Rectal smooth muscle tissue (tissue), 1 donor: ENCODE data around the gene EEFSEC.

Source experiments
- H3K27ac ChIP-seq: one replicate; pipeline ENCODE4 v1.7.0; 2013; ENCODE audit warnings: low read depth, low read length, inconsistent platforms
- H3K27me3 ChIP-seq: one replicate; pipeline ENCODE4 v1.7.0; 2013; ENCODE audit warnings: low read length; ENCODE audit not compliant: control insufficient read depth, insufficient read depth
- H3K36me3 ChIP-seq: one replicate; pipeline ENCODE4 v1.7.0; 2013; ENCODE audit warnings: low read length; ENCODE audit not compliant: control insufficient read depth, insufficient read depth
- H3K4me1 ChIP-seq: one replicate; pipeline ENCODE4 v1.7.0; 2013; ENCODE audit warnings: low read length; ENCODE audit not compliant: control insufficient read depth, insufficient read depth
- H3K4me3 ChIP-seq: one replicate; pipeline ENCODE4 v1.7.0; 2013; ENCODE audit warnings: low read length
- H3K9ac ChIP-seq: one replicate; pipeline ENCODE4 v1.7.0; 2013; ENCODE audit warnings: low read length

The EEFSEC gene

DNA sequence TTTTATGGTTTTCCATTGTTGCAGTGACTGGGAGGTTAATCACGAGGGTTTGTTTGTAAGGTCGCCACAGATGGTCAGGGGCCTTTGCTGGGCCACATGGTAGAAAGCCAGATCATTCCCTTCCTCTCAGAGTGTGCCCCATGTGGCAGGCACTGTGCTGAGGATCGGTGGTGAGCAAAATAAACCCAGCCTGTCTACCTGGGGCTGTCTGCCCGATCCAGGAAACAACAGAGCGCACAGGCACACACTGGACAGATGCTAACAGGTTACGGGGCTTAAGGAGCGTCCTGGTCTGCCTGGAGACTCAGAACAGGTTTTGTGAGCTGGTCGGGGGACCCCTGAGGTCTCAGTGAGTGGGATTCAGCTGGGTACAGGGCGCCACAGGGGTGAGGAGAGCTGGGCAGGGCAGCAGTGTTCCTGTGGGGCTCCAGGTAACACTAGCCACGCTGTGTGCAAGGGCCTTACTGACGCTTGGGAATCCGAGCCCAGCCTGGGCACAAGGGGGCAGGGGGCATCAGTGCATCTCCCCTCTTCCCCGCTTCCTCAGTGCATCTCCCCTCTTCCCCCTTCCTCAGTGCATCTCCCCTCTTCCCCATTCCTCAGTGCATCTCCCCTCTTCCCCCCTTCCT lies 177.0 kb downstream of the EEFSEC start:
- H3K9ac ChIP-seq, result no peak overlapping the region
- H3K36me3 ChIP-seq, result no peaks in the 10 kb centered on the region
- no peaks in the 10 kb centered on the region for H3K27me3 ChIP-seq
- H3K27ac ChIP-seq, result no peak overlapping the region
- peaks cover 3% of the 10 kb centered on the region for H3K4me1 ChIP-seq
- H3K4me3 ChIP-seq, result no peak overlapping the region

- Histone ChIP-seq H3K4me1 (no peaks in the 10 kb centered on the region), H3K27me3 (no peaks in the 10 kb centered on the region), H3K9ac (no peak overlapping the region), H3K4me3 (no peak overlapping the region), H3K27ac (no peak overlapping the region), H3K36me3 (no peaks in the 10 kb centered on the region)
Measured at GRCh38 chr3:128334086-128334645, 180.9 kb downstream of the EEFSEC start.

GRCh38 chr3:128334766-128335165 lies 181.5 kb downstream of the EEFSEC start:
- no peak overlapping the region for H3K9ac ChIP-seq
- no peak overlapping the region for H3K4me3 ChIP-seq
- H3K36me3 ChIP-seq, result no peaks in the 10 kb centered on the region
- no peaks in the 10 kb centered on the region for H3K4me1 ChIP-seq
- no peaks in the 10 kb centered on the region for H3K27me3 ChIP-seq
- H3K27ac ChIP-seq, result no peak overlapping the region

- H3K9ac ChIP-seq, result no peak overlapping the region
- H3K27me3 ChIP-seq, result no peaks in the 10 kb centered on the region
- no peaks in the 10 kb centered on the region for H3K4me1 ChIP-seq
- H3K27ac ChIP-seq, result no peak overlapping the region
- H3K4me3 ChIP-seq, result no peak overlapping the region
- no peaks in the 10 kb centered on the region for H3K36me3 ChIP-seq
Measured at GRCh38 chr3:128335621-128336296, 182.5 kb downstream of the EEFSEC start.

- Histone ChIP-seq H3K27me3 (no peaks in the 10 kb centered on the region), H3K4me3 (no peak overlapping the region), H3K36me3 (peaks cover 5% of the 10 kb centered on the region), H3K4me1 (no peaks in the 10 kb centered on the region), H3K27ac (no peak overlapping the region), H3K9ac (no peak overlapping the region)
Measured at GRCh38 chr3:128336337-128337156, 183.3 kb downstream of the EEFSEC start.

- no peaks in the 10 kb centered on the region for H3K27me3 ChIP-seq
Measured at GRCh38 chr3:128337305-128337704, 184.0 kb downstream of the EEFSEC start.

GRCh38 chr3:128338536-128339330 lies 185.5 kb downstream of the EEFSEC start:
- Histone ChIP-seq H3K9ac (no peak overlapping the region), H3K4me3 (no peak overlapping the region), H3K4me1 (no peaks in the 10 kb centered on the region), H3K27ac (no peak overlapping the region), H3K36me3 (peaks cover 10% of the 10 kb centered on the region), H3K27me3 (no peaks in the 10 kb centered on the region)

More at GRCh38 chr3:128337305-128337704, 184.0 kb downstream of the EEFSEC start:
- peaks cover 9% of the 10 kb centered on the region for H3K36me3 ChIP-seq
- no peak overlapping the region for H3K27ac ChIP-seq
- H3K4me1 ChIP-seq, result no peaks in the 10 kb centered on the region
- no peak overlapping the region for H3K9ac ChIP-seq
- no peak overlapping the region for H3K4me3 ChIP-seq

DNA sequence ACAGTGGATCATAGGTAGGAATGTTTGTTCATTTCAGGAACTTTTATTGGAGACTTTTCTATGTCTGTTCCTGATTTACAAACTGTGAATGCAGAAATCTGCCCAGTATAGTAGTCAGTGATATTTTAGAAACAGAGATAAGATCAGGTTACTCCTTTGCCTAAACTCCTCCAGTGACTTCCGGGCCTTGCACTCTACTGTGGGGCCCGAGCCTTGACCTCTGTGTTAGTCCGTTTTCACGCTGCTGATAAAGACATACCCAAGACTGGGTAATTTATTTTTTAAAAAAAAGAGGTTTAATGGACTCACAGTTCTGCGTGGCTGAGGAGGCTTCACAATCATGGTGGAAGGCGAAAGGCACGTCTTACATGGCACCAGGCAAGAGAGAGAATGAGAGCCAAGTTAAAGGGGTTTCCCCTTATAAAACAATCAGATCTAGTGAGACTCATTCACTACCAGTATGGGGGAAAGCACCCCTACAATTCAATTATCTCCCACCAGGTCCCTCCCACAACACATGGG lies 186.3 kb downstream of the EEFSEC start:
- no peak overlapping the region for H3K4me3 ChIP-seq
- H3K4me1 ChIP-seq, result no peaks in the 10 kb centered on the region
- H3K36me3 ChIP-seq, result peaks cover 10% of the 10 kb centered on the region
- no peaks in the 10 kb centered on the region for H3K27me3 ChIP-seq
- no peak overlapping the region for H3K27ac ChIP-seq
- H3K9ac ChIP-seq, result no peak overlapping the region

- peaks cover 10% of the 10 kb centered on the region for H3K36me3 ChIP-seq
- no peaks in the 10 kb centered on the region for H3K27me3 ChIP-seq
- H3K9ac ChIP-seq, result no peak overlapping the region
- no peak overlapping the region for H3K27ac ChIP-seq
- H3K4me3 ChIP-seq, result no peak overlapping the region
- no peaks in the 10 kb centered on the region for H3K4me1 ChIP-seq
Measured at GRCh38 chr3:128340198-128340903, 187.1 kb downstream of the EEFSEC start.

DNA sequence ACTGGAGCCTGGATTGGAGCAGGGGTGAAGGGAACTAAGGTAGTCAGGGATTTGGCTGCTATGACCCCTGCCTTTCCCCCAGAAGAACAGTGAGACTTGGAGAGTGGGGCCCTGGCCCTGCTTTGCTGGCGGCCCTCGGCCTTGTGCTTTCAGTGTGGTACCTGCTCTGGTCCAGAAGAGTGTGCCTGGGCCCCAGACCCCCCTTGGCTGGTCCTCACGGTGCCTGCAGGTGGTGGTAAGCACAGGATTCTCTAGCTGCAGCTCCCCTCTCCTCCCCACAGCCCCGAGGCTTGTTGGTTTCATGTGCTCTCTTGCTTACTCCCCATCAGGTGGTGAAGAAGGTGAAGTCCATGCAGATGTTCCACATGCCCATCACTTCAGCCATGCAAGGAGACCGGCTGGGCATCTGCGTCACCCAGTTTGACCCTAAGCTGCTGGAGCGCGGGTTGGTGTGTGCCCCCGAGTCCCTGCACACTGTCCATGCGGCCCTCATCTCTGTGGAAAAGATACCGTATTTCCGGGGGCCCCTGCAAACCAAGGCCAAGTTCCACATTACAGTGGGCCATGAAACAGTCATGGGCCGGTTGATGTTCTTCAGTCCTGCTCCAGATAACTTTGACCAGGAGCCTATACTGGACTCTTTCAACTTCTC lies 187.7 kb downstream of the EEFSEC start:
- H3K27ac ChIP-seq, result no peak overlapping the region
- peaks cover 10% of the 10 kb centered on the region for H3K36me3 ChIP-seq
- H3K4me3 ChIP-seq, result no peak overlapping the region
- H3K4me1 ChIP-seq, result no peaks in the 10 kb centered on the region
- H3K9ac ChIP-seq, result no peak overlapping the region
- no peaks in the 10 kb centered on the region for H3K27me3 ChIP-seq
